NB4 (cell line): ENCODE data around the gene GRM7.
A peak's percentile ranks its signal among the peaks of the same experiment; 100 is the strongest.

Experiments
- DNase-seq: peaks from one replicate; pipeline ENCODE4 v3.0.0; 2010; ENCODE audit warnings: low read depth
- H3K4me3 ChIP-seq: one replicate; pipeline ENCODE4 v1.5.1; 2011; ENCODE audit warnings: mild to moderate bottlenecking, low read depth, low read length, moderate library complexity
- MYC ChIP-seq: IDR thresholded peaks from 2 replicates; pipeline ENCODE4 v1.6.1; 2011; ENCODE audit warnings: low read depth, low read length
- POLR2A ChIP-seq: IDR thresholded peaks from 2 replicates; pipeline ENCODE4 v1.6.1; 2011; ENCODE audit warnings: mild to moderate bottlenecking; ENCODE audit not compliant: insufficient read length; ENCODE audit errors: extremely low read depth
- TF ChIP-seq, protein P1 (sequence below): IDR thresholded peaks from one replicate; pipeline ENCODE4 v1.5.1; 2012; ENCODE audit warnings: low read depth, low read length
- TF ChIP-seq, protein P2 (sequence below): IDR thresholded peaks from 2 replicates; pipeline ENCODE4 v1.6.1; 2011; ENCODE audit warnings: low read depth, low read length

The GRM7 gene

DNA sequence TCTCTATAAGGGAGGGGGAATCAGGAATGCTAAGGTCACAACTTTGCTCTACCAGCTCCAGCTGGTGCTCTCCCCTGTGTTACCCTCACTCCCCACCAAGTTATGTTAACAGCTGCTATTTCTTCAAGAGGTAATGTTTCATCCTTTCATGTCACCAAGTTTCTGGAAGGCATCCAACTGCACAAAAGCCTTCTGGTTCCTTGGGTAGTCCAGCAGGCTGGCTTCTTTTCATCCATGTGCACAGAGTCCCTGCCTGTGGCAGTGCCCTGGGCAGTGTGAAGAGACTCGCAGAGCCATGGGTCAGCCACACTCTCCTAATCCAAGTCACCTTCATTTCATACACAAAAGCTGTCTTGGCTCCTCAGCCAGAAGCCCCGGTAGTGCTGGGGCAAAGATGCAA, 903.2 kb downstream of the GRM7 start:
- TF ChIP-seq, protein P1, sequence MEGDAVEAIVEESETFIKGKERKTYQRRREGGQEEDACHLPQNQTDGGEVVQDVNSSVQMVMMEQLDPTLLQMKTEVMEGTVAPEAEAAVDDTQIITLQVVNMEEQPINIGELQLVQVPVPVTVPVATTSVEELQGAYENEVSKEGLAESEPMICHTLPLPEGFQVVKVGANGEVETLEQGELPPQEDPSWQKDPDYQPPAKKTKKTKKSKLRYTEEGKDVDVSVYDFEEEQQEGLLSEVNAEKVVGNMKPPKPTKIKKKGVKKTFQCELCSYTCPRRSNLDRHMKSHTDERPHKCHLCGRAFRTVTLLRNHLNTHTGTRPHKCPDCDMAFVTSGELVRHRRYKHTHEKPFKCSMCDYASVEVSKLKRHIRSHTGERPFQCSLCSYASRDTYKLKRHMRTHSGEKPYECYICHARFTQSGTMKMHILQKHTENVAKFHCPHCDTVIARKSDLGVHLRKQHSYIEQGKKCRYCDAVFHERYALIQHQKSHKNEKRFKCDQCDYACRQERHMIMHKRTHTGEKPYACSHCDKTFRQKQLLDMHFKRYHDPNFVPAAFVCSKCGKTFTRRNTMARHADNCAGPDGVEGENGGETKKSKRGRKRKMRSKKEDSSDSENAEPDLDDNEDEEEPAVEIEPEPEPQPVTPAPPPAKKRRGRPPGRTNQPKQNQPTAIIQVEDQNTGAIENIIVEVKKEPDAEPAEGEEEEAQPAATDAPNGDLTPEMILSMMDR, result no peak
- TF ChIP-seq POLR2A, result no peak
- TF ChIP-seq, protein P2, sequence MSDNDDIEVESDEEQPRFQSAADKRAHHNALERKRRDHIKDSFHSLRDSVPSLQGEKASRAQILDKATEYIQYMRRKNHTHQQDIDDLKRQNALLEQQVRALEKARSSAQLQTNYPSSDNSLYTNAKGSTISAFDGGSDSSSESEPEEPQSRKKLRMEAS, result no peak
- TF ChIP-seq MYC, result no peak
- no peak for DNase-seq
- H3K4me3 ChIP-seq, result no peak overlapping the region

DNA sequence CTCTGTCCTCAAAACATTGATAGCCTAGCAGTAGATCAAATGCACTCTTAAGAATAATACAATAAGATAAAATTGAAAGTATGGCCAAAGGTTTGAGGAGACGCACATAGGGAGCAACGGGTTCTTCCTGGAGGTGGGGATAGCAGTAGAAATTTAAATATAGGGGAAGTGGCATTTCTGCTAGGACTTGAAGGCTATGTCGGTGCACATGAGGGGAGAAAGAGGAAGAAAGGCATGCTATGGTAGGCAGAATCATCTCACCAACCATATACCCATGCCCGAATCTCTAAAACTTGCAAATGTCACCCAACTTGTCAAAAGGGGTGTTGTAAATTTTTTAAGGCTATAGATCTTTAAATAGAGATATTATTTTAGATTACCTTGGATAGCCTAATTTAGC, 905.6 kb downstream of the GRM7 start:
- TF ChIP-seq, protein P1, result no peak
- TF ChIP-seq POLR2A (no peak), MYC (no peak)
- TF ChIP-seq, protein P2, result no peak
- DNase-seq, result peak; percentile 6
- H3K4me3 ChIP-seq, result no peak overlapping the region

DNA sequence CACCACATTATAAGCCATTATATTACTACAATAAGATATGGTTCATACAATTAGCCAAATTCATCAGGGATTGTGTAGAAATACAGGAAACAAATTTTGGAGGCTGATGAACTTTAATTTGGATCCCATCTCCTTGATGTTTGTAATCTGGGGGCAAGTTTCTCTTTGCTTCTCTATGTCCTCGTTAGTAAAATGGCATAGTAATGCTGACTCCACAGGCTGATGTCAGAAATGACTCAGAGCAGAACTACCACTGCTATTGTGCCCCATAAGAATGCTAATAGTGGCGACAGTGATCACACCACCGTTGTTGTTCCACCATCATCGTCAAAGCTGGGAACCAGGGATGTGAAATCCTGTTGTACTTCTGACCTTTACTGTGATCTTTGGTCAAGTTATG, 918.4 kb downstream of the GRM7 start:
- TF ChIP-seq, protein P2, result no peak
- TF ChIP-seq, protein P1, result no peak
- TF ChIP-seq MYC (no peak), POLR2A (no peak)
- no peak overlapping the region for H3K4me3 ChIP-seq
- no peak for DNase-seq

DNA sequence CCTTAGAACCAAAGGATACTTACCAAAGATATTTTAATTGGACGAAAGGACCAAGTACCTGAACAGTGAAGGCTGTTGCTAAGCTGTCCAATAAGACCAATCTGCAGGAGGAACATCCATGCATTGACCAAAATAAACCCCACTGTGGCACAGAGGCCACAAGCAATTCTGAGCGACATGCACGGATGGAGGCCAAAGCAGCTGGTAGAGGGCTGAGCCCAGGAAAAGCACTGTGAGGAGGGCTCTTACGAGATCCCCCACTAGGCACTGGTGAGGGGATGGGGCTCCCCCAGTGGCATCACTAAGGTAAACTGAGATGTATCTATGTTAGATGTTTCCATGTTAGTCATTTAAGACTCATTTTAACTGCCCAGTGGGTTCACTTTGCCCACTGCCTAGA, 920.5 kb downstream of the GRM7 start:
- TF ChIP-seq, protein P2, result no peak
- TF ChIP-seq MYC (no peak), POLR2A (no peak)
- TF ChIP-seq, protein P1, result no peak
- DNase-seq, result no peak
- H3K4me3 ChIP-seq, result no peak overlapping the region

DNA sequence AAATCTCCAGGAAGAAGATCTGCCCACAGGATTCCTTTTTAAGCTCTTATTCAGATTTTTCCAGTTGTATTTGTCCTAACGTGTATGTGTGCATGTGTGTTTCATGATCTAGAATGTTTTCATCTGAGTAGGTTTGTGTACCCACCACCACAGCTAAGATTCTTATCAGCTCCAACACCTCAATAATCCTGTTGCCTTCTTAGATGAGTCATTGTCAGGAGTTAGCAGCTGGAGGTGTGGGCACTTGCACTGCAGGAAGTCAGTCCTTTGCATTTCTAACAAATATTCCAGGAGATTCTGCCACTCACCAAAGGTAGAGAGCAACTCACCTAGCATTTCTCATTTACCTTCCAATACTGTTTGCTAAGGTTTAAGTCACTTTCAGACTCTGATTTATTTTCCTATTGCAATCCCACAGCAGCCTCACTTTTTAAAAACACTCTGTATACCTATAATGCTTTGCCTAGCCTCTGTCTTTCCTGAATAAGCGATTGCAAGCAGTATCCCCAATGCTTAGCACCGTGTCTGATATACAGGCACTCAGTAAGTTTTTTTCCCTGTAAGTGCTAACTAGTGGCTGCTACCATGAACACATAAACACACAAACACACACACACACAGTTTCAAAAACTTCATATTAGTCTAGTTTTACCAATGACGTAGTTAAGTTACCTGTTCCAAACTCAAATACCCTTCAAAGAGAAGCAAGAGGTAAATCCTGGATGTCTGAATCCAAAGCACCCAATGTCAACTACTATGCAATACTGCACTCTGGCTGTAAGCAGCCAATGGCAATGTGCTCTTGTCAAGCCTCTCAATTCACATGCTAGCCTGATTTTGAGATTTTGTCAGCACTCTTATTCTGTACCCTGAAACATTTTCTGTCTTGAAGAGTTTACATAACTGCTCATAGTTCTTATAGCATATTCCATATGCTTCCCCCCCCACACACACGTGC, 927.2 kb downstream of the GRM7 start:
- no peak for DNase-seq
- TF ChIP-seq MYC, result no peak

DNA sequence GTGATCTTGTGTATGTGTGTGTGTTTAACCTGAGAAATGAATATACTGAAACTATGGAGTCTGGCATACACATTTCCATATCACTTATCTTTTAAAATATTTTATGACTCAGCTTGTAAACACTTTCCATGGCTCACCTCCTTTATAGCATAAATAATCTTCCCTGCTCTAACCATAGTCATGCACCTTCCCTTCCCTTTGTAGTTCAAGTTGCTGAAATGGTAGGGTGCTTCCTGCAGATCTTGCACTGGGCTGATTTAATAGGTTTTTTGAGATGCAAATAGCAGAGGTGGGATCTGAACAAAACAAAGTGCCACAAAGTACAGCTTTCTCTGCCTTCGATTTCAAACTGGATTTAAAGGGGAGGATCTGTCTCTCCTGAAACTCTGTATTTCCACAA, 928.0 kb downstream of the GRM7 start:
- DNase-seq, result no peak
- H3K4me3 ChIP-seq, result no peak overlapping the region
- TF ChIP-seq, protein P2, result no peak

More for the DNA sequence above, 927.2 kb downstream of the GRM7 start:
- H3K4me3 ChIP-seq, result no peak overlapping the region
